Thyroid gland (tissue), 4 donors: ENCODE measurements around the gene COMT.

Experiments
- POLR2A ChIP-seq, 2 donors: fragments of 450-650 bp; IDR thresholded peaks; one replicate each; pipeline ENCODE4 v1.6.1; 2017; ENCODE audit warnings: antibody characterized with exemption in 2 of 2, mild to moderate bottlenecking in 2 of 2, moderate library complexity in 1 of 2
- TF ChIP-seq, protein P1 (sequence below), 6 experiments: fragments of 200-600 bp in 3 of 6; fragments of 450-650 bp in 3 of 6; sonication (generic) in 3 of 6; IDR thresholded peaks; one replicate each; pipeline ENCODE4 v1.5.1; 2016 to 2019; ENCODE audit warnings: antibody characterized with exemption in 6 of 6, mild to moderate bottlenecking in 2 of 6, inconsistent platforms in 1 of 6, moderate library complexity in 1 of 6

DNA sequence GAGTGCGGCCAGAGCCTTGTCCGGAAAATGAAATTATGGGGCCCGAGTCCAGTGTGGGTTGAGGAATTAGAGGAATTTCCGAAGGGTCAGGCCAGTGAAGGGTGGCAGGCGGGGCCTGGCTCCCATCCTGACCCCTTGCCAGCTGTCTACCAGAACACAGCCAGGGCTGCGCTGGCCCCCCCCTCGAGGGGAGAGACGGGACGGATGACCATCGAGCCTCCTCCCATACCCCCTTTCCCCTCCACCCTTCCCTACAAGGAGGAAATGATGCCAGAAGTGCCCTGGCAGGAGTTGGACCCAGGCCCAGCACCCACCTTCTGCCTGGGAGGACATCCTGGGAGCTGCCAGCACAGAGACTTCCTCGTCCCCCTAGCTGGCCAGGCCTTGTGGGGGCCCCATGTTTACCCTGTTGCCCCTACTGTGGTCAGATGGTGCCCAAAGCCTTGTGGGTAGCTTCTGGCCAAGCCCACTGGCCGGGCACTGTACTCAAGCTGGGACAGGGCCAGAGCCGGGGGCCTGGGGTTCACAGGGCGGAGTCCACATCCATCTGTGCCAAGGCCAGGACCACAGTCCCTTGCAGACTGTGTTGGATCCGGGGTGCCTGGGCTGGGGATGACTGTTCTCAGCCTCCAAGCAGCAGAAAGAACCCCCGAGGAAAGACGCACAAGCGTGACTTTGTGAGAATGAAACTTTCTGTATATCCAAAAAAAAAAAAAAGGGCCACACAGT lies 54.2 kb downstream of the COMT start:
- TF ChIP-seq, protein P1, sequence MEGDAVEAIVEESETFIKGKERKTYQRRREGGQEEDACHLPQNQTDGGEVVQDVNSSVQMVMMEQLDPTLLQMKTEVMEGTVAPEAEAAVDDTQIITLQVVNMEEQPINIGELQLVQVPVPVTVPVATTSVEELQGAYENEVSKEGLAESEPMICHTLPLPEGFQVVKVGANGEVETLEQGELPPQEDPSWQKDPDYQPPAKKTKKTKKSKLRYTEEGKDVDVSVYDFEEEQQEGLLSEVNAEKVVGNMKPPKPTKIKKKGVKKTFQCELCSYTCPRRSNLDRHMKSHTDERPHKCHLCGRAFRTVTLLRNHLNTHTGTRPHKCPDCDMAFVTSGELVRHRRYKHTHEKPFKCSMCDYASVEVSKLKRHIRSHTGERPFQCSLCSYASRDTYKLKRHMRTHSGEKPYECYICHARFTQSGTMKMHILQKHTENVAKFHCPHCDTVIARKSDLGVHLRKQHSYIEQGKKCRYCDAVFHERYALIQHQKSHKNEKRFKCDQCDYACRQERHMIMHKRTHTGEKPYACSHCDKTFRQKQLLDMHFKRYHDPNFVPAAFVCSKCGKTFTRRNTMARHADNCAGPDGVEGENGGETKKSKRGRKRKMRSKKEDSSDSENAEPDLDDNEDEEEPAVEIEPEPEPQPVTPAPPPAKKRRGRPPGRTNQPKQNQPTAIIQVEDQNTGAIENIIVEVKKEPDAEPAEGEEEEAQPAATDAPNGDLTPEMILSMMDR (IDR thresholded peaks at IDR 0.05) = no peak
- TF ChIP-seq POLR2A (IDR thresholded peaks at IDR 0.05) = no peak
